Activated naive CD8-positive, alpha-beta T cell treated with anti-CD3 and anti-CD28 coated beads for 36 hours (primary cell): ENCODE results near the gene BTBD7. TPM values are rescaled to one million over a fixed set of nuclear protein-coding genes. Genes with fewer than 3 reads are reported as not detected.

Experiments
- DNase-seq: peaks from one replicate; pipeline ENCODE4 v3.0.0; 2021
- H3K27ac Mint-ChIP-seq: one replicate; pipeline ENCODE4 v1.8.0; 2022; ENCODE audit warnings: mild to moderate bottlenecking, moderate library complexity, mixed read lengths
- H3K27me3 Mint-ChIP-seq: one replicate; pipeline ENCODE4 v1.8.0; 2022; ENCODE audit warnings: mild to moderate bottlenecking, mixed read lengths
- H3K36me3 Mint-ChIP-seq: one replicate; pipeline ENCODE4 v1.8.0; 2021; ENCODE audit warnings: mild to moderate bottlenecking, mixed read lengths
- H3K4me1 Mint-ChIP-seq: one replicate; pipeline ENCODE4 v1.8.0; 2021; ENCODE audit warnings: mixed read lengths
- H3K4me3 Mint-ChIP-seq: one replicate; pipeline ENCODE4 v1.8.0; 2022; ENCODE audit warnings: mild to moderate bottlenecking, moderate library complexity, mixed read lengths
- H3K9me3 Mint-ChIP-seq: one replicate; pipeline ENCODE4 v1.8.0; 2022; ENCODE audit warnings: mixed read lengths
- total RNA-seq, 2 experiments: library from RNA; stranded (reverse); gene quantifications; one replicate each; pipeline ENCODE4 v1.2.3, GENCODE V29; 2021

The BTBD7 gene
- total RNA-seq, 2 experiments from 2014 or later, result 14.3 to 14.9 TPM

DNA sequence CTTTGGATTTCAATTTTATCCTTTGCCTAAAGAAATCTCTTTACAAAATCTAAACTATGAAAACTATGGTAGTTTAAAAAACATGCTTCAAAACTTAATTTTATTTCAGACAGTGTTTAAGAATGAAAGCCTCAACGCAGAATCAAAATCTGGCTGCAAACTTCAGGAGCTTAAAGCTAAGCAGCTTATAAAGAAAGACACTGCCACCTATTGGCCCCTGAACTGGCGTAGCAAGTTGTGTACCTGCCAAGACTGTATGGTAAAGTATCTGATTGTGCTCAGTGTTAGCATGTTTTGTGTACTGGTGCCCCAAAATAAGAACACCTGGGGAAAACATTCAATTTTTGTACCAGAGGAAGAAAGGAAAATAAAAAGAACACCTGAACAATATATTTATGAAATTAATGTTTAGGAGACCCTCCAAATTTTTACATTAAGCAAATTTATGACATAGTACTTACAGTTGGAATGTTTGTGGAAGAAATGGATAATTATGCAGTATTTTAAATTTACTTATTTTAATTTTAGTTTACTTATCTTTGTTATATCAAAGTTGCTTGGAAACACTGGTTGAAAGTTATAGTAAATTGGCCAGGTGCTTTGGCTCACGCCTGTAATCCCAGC lies 113.6 kb downstream of the BTBD7 start:
- Mint-ChIP-seq H3K36me3 (peaks cover 36% of the 10 kb centered on the region), H3K27me3 (no peaks in the 10 kb centered on the region), H3K9me3 (no peaks in the 10 kb centered on the region), H3K27ac (no peak overlapping the region), H3K4me1 (peaks cover 8% of the 10 kb centered on the region), H3K4me3 (no peak overlapping the region)
- DNase-seq, result no peak

DNA sequence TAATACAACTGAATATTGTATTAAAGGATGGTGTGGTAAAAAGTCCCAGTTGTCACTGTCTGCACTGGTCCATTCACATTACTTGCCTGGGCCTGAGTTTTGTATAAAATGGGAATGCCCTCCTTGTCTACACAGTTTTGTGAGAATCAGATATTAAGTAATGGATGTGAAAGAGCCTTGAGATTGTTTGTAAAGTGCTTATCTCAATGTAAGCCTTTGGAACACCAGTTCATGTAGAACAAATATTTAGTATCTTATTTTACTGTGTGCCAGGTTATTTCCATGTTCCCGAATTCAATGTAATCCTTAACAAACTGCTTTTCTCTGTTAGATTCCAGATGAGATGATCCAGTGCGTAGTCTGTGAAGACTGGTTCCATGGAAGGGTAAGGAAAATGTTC lies 118.2 kb downstream of the BTBD7 start:
- Mint-ChIP-seq H3K4me3 (no peak overlapping the region), H3K36me3 (peaks cover 14% of the 10 kb centered on the region), H3K27ac (no peak overlapping the region), H3K9me3 (no peaks in the 10 kb centered on the region), H3K4me1 (peaks cover 5% of the 10 kb centered on the region), H3K27me3 (no peaks in the 10 kb centered on the region)
- no peak for DNase-seq

GRCh38 chr14:93212432-93212831 lies 120.4 kb downstream of the BTBD7 start:
- Mint-ChIP-seq H3K27ac (peak overlapping the region; percentile 30), H3K36me3 (peaks cover 10% of the 10 kb centered on the region), H3K4me1 (peaks cover 13% of the 10 kb centered on the region), H3K9me3 (no peaks in the 10 kb centered on the region), H3K27me3 (no peaks in the 10 kb centered on the region), H3K4me3 (no peak overlapping the region)
- DNase-seq, result no peak

- H3K27ac Mint-ChIP-seq, result peak overlapping the region; percentile 98
- peak overlapping the region; percentile 100 for H3K4me3 Mint-ChIP-seq
- peaks cover 18% of the 10 kb centered on the region for H3K36me3 Mint-ChIP-seq
- H3K9me3 Mint-ChIP-seq, result no peaks in the 10 kb centered on the region
- peaks cover 23% of the 10 kb centered on the region for H3K4me1 Mint-ChIP-seq
- H3K27me3 Mint-ChIP-seq, result no peaks in the 10 kb centered on the region
- DNase-seq, result peak; percentile 37
Measured at GRCh38 chr14:93207468-93208308, 125.1 kb downstream of the BTBD7 start.

- Mint-ChIP-seq H3K9me3 (no peaks in the 10 kb centered on the region), H3K27ac (peak within 1 kb of the TSS; percentile 98), H3K4me3 (peak within 1 kb of the TSS; percentile 100)
Measured at GRCh38 chr14:93206793-93207467, 125.9 kb downstream of the BTBD7 start, which contains the start of the genes GON7 and UBR7. TSS of gene GON7 (minus strand) at chr14:93207065. CDS start at chr14:93207037, 28 bp downstream. TSS of gene UBR7 (plus strand) at chr14:93207256. CDS start at chr14:93207292, 36 bp downstream.

GRCh38 chr14:93201155-93201704 lies 131.6 kb downstream of the BTBD7 start:
- Mint-ChIP-seq H3K4me1 (peaks cover 12% of the 10 kb centered on the region), H3K9me3 (no peaks in the 10 kb centered on the region), H3K4me3 (no peak overlapping the region), H3K36me3 (peaks cover 21% of the 10 kb centered on the region), H3K27me3 (no peaks in the 10 kb centered on the region), H3K27ac (no peak overlapping the region)
- DNase-seq, result no peak

More at GRCh38 chr14:93206793-93207467, 125.9 kb downstream of the BTBD7 start, which contains the start of the genes GON7 and UBR7:
- peaks cover 18% of the 10 kb centered on the region for H3K36me3 Mint-ChIP-seq
- H3K27me3 Mint-ChIP-seq, result no peaks in the 10 kb centered on the region
- peaks cover 26% of the 10 kb centered on the region for H3K4me1 Mint-ChIP-seq
- DNase-seq, result peak; percentile 92

DNA sequence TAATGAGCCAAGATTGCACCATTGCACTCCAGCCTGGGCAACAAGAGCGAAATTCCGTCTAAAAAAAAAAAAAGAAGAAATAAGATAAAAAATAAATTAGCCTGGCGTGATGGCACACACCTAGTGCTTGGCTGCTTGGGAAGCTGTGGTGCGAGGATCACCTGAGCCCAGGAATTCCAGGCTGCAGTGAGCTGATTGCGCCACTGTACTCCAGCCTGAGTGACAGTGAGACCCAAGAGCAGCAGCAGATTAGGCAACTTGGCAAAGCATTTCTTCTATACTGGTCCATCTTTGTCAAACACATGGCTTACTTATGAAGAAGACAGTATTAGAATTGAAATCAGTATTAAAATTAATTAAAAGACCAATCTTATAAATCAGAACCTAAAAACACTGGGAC lies 132.3 kb downstream of the BTBD7 start:
- no peak overlapping the region for H3K4me3 Mint-ChIP-seq
- no peaks in the 10 kb centered on the region for H3K27me3 Mint-ChIP-seq
- peaks cover 21% of the 10 kb centered on the region for H3K36me3 Mint-ChIP-seq
- peaks cover 12% of the 10 kb centered on the region for H3K4me1 Mint-ChIP-seq
- H3K9me3 Mint-ChIP-seq, result no peaks in the 10 kb centered on the region
- H3K27ac Mint-ChIP-seq, result no peak overlapping the region
- no peak for DNase-seq

DNA sequence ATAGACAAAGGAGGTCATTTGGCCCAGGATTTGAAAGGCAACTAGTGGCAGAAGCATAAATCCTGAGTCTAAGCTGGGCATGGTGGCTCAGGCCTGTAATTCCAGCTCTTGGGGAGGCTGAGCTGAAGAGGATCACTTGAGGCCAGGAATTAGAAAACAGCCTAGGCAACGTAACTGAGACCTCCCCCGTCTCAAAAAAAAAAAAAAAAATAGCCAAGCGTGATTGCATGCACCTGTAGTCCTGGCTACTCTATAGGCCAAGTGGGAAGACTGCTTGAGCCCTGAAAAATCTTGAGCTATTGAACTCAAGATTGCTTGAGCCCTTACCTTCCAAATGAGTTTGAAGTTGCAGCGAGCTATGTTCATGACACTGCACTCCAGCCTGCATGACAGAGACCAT lies 133.8 kb downstream of the BTBD7 start:
- no peak for DNase-seq

DNA sequence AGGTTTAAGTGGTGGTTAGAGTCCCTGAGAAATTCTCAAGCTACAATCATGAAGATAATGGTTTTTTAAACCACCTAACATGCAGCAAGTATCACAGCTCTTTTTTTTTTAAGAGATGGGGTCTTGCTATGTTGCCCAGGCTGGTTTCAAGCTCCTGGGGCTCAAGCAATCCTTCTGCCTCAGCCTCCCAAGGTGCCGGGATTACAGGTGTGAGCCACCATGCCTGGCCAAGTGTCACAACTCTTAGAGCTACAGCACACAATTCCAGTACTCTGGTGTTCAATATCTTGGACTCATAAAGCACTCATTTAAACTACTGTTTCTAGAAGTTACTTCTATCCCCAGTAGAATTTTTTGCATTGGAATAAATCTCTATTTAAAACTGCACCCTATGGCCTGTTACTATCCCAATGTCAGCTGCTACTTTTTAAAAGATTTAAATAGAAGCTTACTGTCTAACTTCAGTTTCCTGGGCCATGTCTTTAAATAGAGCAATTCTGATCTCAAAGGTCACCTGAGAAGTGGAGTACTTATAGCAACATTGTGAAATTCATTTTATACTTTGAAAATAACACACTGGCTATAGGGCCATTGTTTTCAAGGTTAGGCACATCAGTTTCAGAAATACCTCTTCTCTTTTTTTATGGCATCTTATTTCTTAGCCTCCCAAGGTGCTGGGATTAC lies 137.4 kb downstream of the BTBD7 start:
- H3K4me3 Mint-ChIP-seq, result no peak overlapping the region
- H3K36me3 Mint-ChIP-seq, result peaks cover 11% of the 10 kb centered on the region
- no peak overlapping the region for H3K27ac Mint-ChIP-seq

More for the DNA sequence above, 133.8 kb downstream of the BTBD7 start:
- peaks cover 3% of the 10 kb centered on the region for H3K4me1 Mint-ChIP-seq
- no peak overlapping the region for H3K27ac Mint-ChIP-seq
- no peak overlapping the region for H3K4me3 Mint-ChIP-seq
- H3K9me3 Mint-ChIP-seq, result no peaks in the 10 kb centered on the region
- no peaks in the 10 kb centered on the region for H3K27me3 Mint-ChIP-seq
- H3K36me3 Mint-ChIP-seq, result peaks cover 13% of the 10 kb centered on the region

More for the DNA sequence above, 137.4 kb downstream of the BTBD7 start:
- H3K4me1 Mint-ChIP-seq, result peaks cover 5% of the 10 kb centered on the region
- DNase-seq, result no peak
- no peaks in the 10 kb centered on the region for H3K9me3 Mint-ChIP-seq
- no peaks in the 10 kb centered on the region for H3K27me3 Mint-ChIP-seq

Other genes starting within 250 kb of the BTBD7 start
- 10 to 100 TPM; 87.0 to 87.4 TPM for gene ITPK1, start 217.1 kb downstream of the BTBD7 start, total RNA-seq
- 10 to 100 TPM; 16.6 to 16.7 TPM for gene MOAP1, start 148.1 kb downstream of the BTBD7 start, total RNA-seq
- gene LYSET, start 147.7 kb downstream of the BTBD7 start, total RNA-seq, result 10 to 100 TPM; 14.3 to 14.5 TPM
- gene GON7, start 126.0 kb downstream of the BTBD7 start, total RNA-seq, result 10 to 100 TPM; 20.3 to 21.3 TPM
- gene UBR7, start 125.8 kb downstream of the BTBD7 start, total RNA-seq, result 10 to 100 TPM; 41.3 to 41.6 TPM
- not detected for gene COX8C, start 14.1 kb upstream of the BTBD7 start, total RNA-seq
- gene UNC79, start 97.9 kb upstream of the BTBD7 start, total RNA-seq, result under 1 TPM in 1 of 2 experiments, not detected in 1; 0.04 TPM